Naive thymus-derived CD4-positive, alpha-beta T cell (primary cell): ENCODE results near the gene PARP3. TPM values are rescaled to one million over a fixed set of nuclear protein-coding genes. Genes with fewer than 3 reads are reported as not detected.

Experiments
- ATAC-seq: fragments of 150-1000 bp; cut with Tn5 transposase; 2 replicates; pipeline ENCODE4 v1.10.0; 2021; ENCODE audit warnings: mild to moderate bottlenecking, moderate library complexity
- CTCF ChIA-PET: fragments of 350-600 bp; sonication (Branson Sonifier 250); formaldehyde crosslinking; loops from one replicate; lab custom pipeline; 2021; ENCODE audit warnings: antibody characterized with exemption; lab: Charles Lee
- POLR2A ChIA-PET: fragments of 350-600 bp; sonication (Branson Sonifier 250); formaldehyde crosslinking; loops from one replicate; lab custom pipeline; 2021; ENCODE audit warnings: antibody characterized with exemption, inconsistent platforms; lab: Charles Lee
- DNase-seq, 9 donors: peaks; one replicate each; pipeline versions ENCODE4 v3.0.0 to v3.0.0-alpha.2; 2020 to 2022; ENCODE audit warnings: mixed read lengths in 1 of 9
- H3K27ac ChIP-seq: one replicate; pipeline ENCODE4 v1.7.0; 2013; ENCODE audit warnings: mild to moderate bottlenecking, low read depth, low read length, moderate library complexity
- H3K27me3 ChIP-seq, 2 donors: one replicate each; pipeline ENCODE4 v1.7.0; 2013; ENCODE audit warnings: low read length in 2 of 2, mild to moderate bottlenecking in 2 of 2, moderate library complexity in 2 of 2; ENCODE audit not compliant: control insufficient read depth in 2 of 2, insufficient read depth in 2 of 2
- H3K36me3 ChIP-seq, 3 experiments: 1 replicate in 2 of 3; 2 replicates in 1 of 3; pipeline ENCODE4 v1.7.0; 2013; ENCODE audit warnings: low read length in 3 of 3, mild to moderate bottlenecking in 3 of 3, moderate library complexity in 1 of 3; ENCODE audit not compliant: insufficient read depth in 3 of 3, control insufficient read depth in 2 of 3
- H3K4me1 ChIP-seq, 2 donors: one replicate each; pipeline ENCODE4 v1.7.0; 2013; ENCODE audit warnings: low read length in 2 of 2, mild to moderate bottlenecking in 2 of 2, moderate library complexity in 1 of 2; ENCODE audit not compliant: control insufficient read depth in 2 of 2, insufficient read depth in 2 of 2
- H3K4me3 ChIP-seq: 2 replicates; pipeline ENCODE4 v1.7.0; 2013; ENCODE audit warnings: mild to moderate bottlenecking, low read length
- H3K9me3 ChIP-seq, 3 experiments: 1 replicate in 2 of 3; 2 replicates in 1 of 3; pipeline ENCODE4 v1.7.0; 2013; ENCODE audit warnings: low read length in 3 of 3; ENCODE audit not compliant: control insufficient read depth in 2 of 3
- H3K27ac Mint-ChIP-seq, 9 donors: one replicate each; pipeline ENCODE4 v1.8.0; 2020 to 2022; ENCODE audit warnings: mixed read lengths in 9 of 9, mild to moderate bottlenecking in 8 of 9, moderate library complexity in 5 of 9, inconsistent platforms in 2 of 9
- H3K27me3 Mint-ChIP-seq, 5 donors: one replicate each; pipeline ENCODE4 v1.8.0; 2021 to 2022; ENCODE audit warnings: mixed read lengths in 5 of 5, mild to moderate bottlenecking in 1 of 5
- H3K36me3 Mint-ChIP-seq, 5 donors: one replicate each; pipeline ENCODE4 v1.8.0; 2020 to 2022; ENCODE audit warnings: mixed read lengths in 5 of 5, mild to moderate bottlenecking in 3 of 5, inconsistent platforms in 1 of 5
- H3K4me1 Mint-ChIP-seq, 7 donors: one replicate each; pipeline ENCODE4 v1.8.0; 2020 to 2022; ENCODE audit warnings: mixed read lengths in 7 of 7, mild to moderate bottlenecking in 3 of 7, inconsistent platforms in 1 of 7
- H3K4me3 Mint-ChIP-seq, 10 donors: one replicate each; pipeline ENCODE4 v1.8.0; 2020 to 2022; ENCODE audit warnings: mild to moderate bottlenecking in 10 of 10, mixed read lengths in 10 of 10, moderate library complexity in 6 of 10, inconsistent platforms in 2 of 10
- H3K9me3 Mint-ChIP-seq, 11 donors: one replicate each; pipeline ENCODE4 v1.8.0; 2020 to 2022; ENCODE audit warnings: mixed read lengths in 11 of 11, mild to moderate bottlenecking in 4 of 11, inconsistent platforms in 1 of 11, moderate library complexity in 1 of 11
- intact Hi-C, 2 donors: fragments of 100-400 bp; cut with micrococcal nuclease; formaldehyde crosslinking; loops; one replicate each; pipeline ENCODE4 v1.15.1; 2023
- polyA plus RNA-seq, 2 donors: library from polyadenylated mRNA; unstranded; fragments of 300-500 nt; fragmentation: Illumina TruSeq; gene quantifications; one replicate each; pipeline ENCODE4 v1.2.3, GENCODE V29; 2021
- total RNA-seq, 6 experiments: library from RNA in 5 of 6; stranded (reverse) in 5 of 6; gene quantifications; 1 replicate in 5 of 6; 2 replicates in 1 of 6; pipeline ENCODE4 v1.2.3 and lab custom pipeline; 2021 to 2026

The PARP3 gene
- total and polyA plus RNA-seq, 7 experiments from 2014 or later: 3.2 to 21.5 (median 8.1) TPM

DNA sequence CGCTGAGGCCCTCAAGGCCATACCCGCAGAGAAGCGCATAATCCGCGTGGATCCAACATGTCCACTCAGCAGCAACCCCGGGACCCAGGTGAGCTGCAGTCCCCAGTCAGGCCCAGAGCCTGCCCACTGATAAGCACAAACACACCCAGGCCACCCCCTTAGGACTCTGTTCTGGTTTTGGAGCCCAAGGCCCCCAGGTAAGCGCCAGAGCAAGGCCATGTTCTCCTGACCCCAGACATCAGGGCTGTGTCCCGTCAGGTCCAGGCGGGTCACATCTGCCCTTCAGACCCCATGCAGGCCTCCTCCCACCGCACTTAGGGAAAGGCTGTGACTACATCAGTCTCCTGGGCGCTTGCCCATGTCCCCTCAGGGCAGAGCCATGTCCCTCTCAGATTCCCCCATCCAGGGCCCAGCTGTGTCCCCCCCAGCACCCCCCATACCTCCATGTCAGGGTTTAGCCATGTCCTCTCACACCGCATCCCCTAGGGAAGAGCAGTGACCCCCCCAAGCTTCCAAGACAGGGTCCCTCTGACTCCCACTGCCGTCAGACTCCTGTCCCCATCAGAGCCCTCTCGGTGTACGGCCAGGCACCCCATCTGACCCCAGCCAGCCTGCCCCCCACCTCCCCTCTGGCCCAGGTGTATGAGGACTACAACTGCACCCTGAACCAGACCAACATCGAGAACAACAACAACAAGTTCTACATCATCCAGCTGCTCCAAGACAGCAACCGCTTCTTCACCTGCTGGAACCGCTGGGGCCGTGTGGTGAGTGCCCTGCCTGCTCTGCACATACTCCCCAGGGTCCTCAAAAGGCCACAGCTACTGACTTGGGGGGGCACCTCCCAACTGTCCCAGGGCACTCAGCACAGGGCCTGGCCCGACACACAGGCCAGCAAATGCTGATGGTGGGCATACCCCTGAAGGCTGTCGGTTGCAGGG, 1.6 kb downstream of the PARP3 start:
- H3K4me3 ChIP-seq: no peak overlapping the region
- POLR2A ChIA-PET: interaction anchor here (1.0 to 3.1 kb wide), 8 partner anchors 10 to 114 kb away, joined by 3 to 34 read pairs (median 7); partner anchors contain the start of genes ABHD14A, ABHD14B and RPL29
- H3K27me3 ChIP-seq: no peaks in the 10 kb centered on the region
- intact Hi-C loops: loop anchor here (2.0 to 5.0 kb wide), 5 partner anchors 179 to 1327 kb away; partner anchors contain the start of genes TEX264 (in 2 of the 2), MAPKAPK3 (in 1 of the 2), NISCH (in 1 of the 2) and TNNC1 (in 1 of the 2)
- Mint-ChIP-seq H3K36me3 (peaks cover 0 to 9% (median 3%) of the 10 kb centered on the region in 5 donors), H3K4me3 (peak overlapping the region in 4 of 10 donors; percentile 35 to 87 (median 57)), H3K9me3 (no peaks in the 10 kb centered on the region), H3K27me3 (no peaks in the 10 kb centered on the region), H3K4me1 (peaks cover 22 to 39% (median 31%) of the 10 kb centered on the region in 7 donors), H3K27ac (peak overlapping the region in 4 of 9 donors; percentile 33 to 92 (median 90))
- ATAC-seq (no peak), DNase-seq (peak in 1 of 9 donors; percentile 8)
- peaks cover 19 to 23% of the 10 kb centered on the region in 2 donors for H3K4me1 ChIP-seq
- H3K36me3 ChIP-seq: peaks cover 0 to 2% (median 0%) of the 10 kb centered on the region in 3 experiments
- H3K9me3 ChIP-seq: no peaks in the 10 kb centered on the region
- CTCF ChIA-PET: interaction anchor here (1.5 to 3.6 kb wide), 4 partner anchors 30 to 201 kb away, joined by 4 to 28 read pairs (median 12); partner anchors contain the start of genes ABHD14A and ABHD14B
- H3K27ac ChIP-seq: no peak overlapping the region

DNA sequence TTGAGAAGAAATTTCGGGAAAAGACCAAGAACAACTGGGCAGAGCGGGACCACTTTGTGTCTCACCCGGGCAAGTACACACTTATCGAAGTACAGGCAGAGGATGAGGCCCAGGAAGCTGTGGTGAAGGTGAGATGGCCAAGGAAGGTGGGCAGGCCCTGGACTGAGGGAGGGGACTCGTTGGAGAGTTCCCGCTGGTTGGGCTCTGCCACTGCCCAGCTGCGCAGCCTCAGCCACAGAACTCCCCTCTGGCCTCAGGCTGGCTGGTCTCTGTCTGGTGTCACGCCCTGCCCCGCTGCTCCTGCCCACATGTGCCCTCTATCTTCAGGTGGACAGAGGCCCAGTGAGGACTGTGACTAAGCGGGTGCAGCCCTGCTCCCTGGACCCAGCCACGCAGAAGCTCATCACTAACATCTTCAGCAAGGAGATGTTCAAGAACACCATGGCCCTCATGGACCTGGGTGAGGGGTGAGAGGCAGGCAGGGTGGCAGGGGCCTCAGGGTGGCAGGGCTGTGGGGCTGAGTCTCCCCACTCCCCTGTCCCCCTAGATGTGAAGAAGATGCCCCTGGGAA, 2.4 kb downstream of the PARP3 start:
- Histone ChIP-seq H3K27ac (no peak overlapping the region), H3K4me3 (no peak overlapping the region), H3K9me3 (no peaks in the 10 kb centered on the region), H3K4me1 (peaks cover 19 to 23% of the 10 kb centered on the region in 2 donors), H3K27me3 (no peaks in the 10 kb centered on the region), H3K36me3 (no peaks in the 10 kb centered on the region)
- H3K27me3 Mint-ChIP-seq: no peaks in the 10 kb centered on the region
- H3K4me3 Mint-ChIP-seq: peak overlapping the region in 1 of 10 donors; percentile 58
- intact Hi-C loops: loop anchor here (5.0 kb wide), 2 partner anchors 178 to 272 kb away; partner anchors contain the start of gene TEX264 (in 1 of the 2)
- H3K9me3 Mint-ChIP-seq: no peaks in the 10 kb centered on the region
- CTCF ChIA-PET: no interaction called here
- H3K36me3 Mint-ChIP-seq: peaks cover 0 to 6% (median 3%) of the 10 kb centered on the region in 5 donors
- peak overlapping the region in 2 of 9 donors; percentile 42 to 45 for H3K27ac Mint-ChIP-seq
- POLR2A ChIA-PET: interaction anchor here (1.4 to 1.5 kb wide), 2 partner anchors 29 to 113 kb away, joined by 3 to 9 read pairs; partner anchors contain the start of gene ABHD14B
- H3K4me1 Mint-ChIP-seq: peaks cover 17 to 34% (median 25%) of the 10 kb centered on the region in 7 donors
- DNase-seq: peak in 1 of 9 donors; percentile 9
- ATAC-seq: no peak

DNA sequence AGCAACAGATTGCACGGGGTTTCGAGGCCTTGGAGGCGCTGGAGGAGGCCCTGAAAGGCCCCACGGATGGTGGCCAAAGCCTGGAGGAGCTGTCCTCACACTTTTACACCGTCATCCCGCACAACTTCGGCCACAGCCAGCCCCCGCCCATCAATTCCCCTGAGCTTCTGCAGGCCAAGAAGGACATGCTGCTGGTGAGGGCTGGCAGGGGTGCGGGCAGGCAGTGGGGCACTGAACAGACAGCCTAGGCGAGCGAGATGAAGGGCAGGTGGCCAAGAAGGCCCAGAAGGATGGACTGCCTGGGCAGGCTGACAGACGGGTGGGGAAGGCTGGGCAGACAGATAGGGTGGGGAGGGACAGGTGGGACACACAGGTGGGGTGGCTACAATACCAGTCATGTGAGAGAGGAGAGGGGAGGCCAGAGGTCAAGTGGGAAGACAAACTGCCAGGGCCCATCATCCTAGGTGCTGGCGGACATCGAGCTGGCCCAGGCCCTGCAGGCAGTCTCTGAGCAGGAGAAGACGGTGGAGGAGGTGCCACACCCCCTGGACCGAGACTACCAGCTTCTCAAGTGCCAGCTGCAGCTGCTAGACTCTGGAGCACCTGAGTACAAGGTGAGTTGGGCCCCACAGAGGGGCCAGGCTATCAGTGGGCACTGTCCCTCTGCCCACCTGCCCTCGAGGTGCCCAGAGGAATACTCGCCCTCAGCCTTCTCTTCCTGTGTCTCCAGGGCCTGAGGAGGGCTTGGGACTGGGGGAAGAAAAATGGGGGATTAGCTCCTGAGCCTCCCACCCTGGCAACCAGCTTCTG, 3.1 kb downstream of the PARP3 start:
- Histone ChIP-seq H3K9me3 (no peaks in the 10 kb centered on the region), H3K27me3 (no peaks in the 10 kb centered on the region), H3K27ac (no peak overlapping the region), H3K4me1 (peaks cover 19 to 23% of the 10 kb centered on the region in 2 donors), H3K4me3 (no peak overlapping the region), H3K36me3 (no peaks in the 10 kb centered on the region)
- peaks cover 14 to 28% (median 18%) of the 10 kb centered on the region in 7 donors for H3K4me1 Mint-ChIP-seq
- no peaks in the 10 kb centered on the region for H3K9me3 Mint-ChIP-seq
- peak overlapping the region in 1 of 9 donors; percentile 55 for H3K27ac Mint-ChIP-seq
- POLR2A ChIA-PET: interaction anchor here (1.4 to 1.5 kb wide), 2 partner anchors 29 to 112 kb away, joined by 3 to 9 read pairs; partner anchors contain the start of gene ABHD14B
- no peak for ATAC-seq
- no peak for DNase-seq
- CTCF ChIA-PET: interaction anchor here (0.7 kb wide), 1 partner anchor 199 kb away, joined by 3 read pairs; no protein-coding TSS in a partner anchor
- no peaks in the 10 kb centered on the region for H3K27me3 Mint-ChIP-seq
- intact Hi-C loops: no loop called here
- H3K4me3 Mint-ChIP-seq: no peak overlapping the region
- peaks cover 0 to 6% (median 3%) of the 10 kb centered on the region in 5 donors for H3K36me3 Mint-ChIP-seq

DNA sequence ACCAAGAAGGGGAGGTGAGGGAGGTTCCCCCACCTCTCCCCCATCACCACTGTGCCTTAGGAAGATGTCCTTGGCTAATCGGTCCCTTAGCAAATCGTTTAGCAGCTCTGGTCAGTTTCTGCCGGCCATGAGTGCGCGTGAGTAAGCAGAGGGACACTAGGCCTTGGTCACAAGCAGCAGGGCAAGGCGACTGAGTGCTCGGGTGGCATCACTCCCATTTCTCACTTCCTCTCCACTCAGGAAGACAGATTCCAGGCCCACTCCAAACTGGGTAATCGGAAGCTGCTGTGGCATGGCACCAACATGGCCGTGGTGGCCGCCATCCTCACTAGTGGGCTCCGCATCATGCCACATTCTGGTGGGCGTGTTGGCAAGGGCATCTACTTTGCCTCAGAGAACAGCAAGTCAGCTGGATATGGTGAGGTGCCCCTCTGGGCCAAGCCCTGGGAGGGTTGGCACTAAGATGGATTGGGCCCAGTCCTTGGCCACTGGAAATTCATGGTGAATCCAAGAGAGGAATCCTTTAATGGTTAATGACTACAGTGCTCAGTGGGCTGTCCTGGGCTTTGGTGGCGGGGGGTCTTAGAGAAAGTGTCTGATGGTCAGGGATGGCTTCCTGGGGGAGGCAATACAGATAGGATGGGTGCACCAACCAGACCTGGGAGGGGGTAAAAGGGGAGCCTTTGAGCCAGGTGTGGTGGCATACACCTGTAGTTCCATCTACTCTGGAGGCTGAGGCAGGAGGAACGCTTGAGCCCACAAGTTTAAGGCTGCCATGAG, 4.0 kb downstream of the PARP3 start:
- peak in 1 of 9 donors; percentile 5 for DNase-seq
- H3K9me3 Mint-ChIP-seq: no peaks in the 10 kb centered on the region
- Histone ChIP-seq H3K36me3 (no peaks in the 10 kb centered on the region), H3K9me3 (no peaks in the 10 kb centered on the region), H3K4me3 (no peak overlapping the region), H3K4me1 (peaks cover 13 to 15% of the 10 kb centered on the region in 2 donors), H3K27ac (no peak overlapping the region), H3K27me3 (no peaks in the 10 kb centered on the region)
- peak overlapping the region in 1 of 10 donors; percentile 38 for H3K4me3 Mint-ChIP-seq
- intact Hi-C loops: no loop called here
- ChIA-PET POLR2A (interaction anchor here (1.1 kb wide), 1 partner anchor 21 kb away, joined by 3 read pairs; the partner anchor contains the start of gene PCBP4), CTCF (interaction anchor here (0.7 kb wide), 1 partner anchor 199 kb away, joined by 3 read pairs; no protein-coding TSS in a partner anchor)
- no peak for ATAC-seq
- no peak overlapping the region for H3K27ac Mint-ChIP-seq
- peaks cover 0 to under 1% (median 0%) of the 10 kb centered on the region in 5 donors for H3K27me3 Mint-ChIP-seq
- peaks cover 6 to 19% (median 9%) of the 10 kb centered on the region in 7 donors for H3K4me1 Mint-ChIP-seq
- peaks cover 0 to 6% (median 0%) of the 10 kb centered on the region in 5 donors for H3K36me3 Mint-ChIP-seq

DNA sequence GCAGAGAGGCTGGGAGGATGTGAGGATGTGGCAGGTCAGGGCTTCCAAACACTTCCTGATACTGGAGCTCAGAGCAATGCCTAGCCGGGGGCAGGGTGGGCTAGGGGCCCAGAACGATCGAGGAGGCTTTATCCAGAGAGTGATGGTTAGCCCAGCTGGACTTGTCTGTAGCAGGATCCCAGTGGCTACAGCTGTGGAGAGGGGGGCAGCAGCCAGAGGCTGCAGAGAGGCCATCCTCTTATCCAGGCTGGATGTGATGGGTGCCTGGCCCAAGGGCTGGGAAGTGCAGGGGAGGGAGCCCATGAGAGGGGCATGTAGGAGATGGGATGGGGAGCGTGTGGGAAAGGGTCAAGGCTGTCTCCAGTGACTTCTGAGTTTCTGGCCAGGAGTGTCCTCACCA, 4.6 kb downstream of the PARP3 start:
- Histone ChIP-seq H3K27me3 (no peaks in the 10 kb centered on the region), H3K27ac (no peak overlapping the region), H3K36me3 (no peaks in the 10 kb centered on the region), H3K4me3 (no peak overlapping the region), H3K4me1 (peaks cover 10 to 12% of the 10 kb centered on the region in 2 donors), H3K9me3 (no peaks in the 10 kb centered on the region)
- POLR2A ChIA-PET: interaction anchor here (1.1 kb wide), 1 partner anchor 20 kb away, joined by 3 read pairs; the partner anchor contains the start of gene PCBP4
- H3K4me3 Mint-ChIP-seq: no peak overlapping the region
- H3K4me1 Mint-ChIP-seq: peaks cover 3 to 14% (median 6%) of the 10 kb centered on the region in 7 donors
- intact Hi-C loops: no loop called here
- DNase-seq: no peak
- peaks cover 0 to 3% (median 0%) of the 10 kb centered on the region in 5 donors for H3K27me3 Mint-ChIP-seq
- H3K36me3 Mint-ChIP-seq: peaks cover 0 to 6% (median 0%) of the 10 kb centered on the region in 5 donors
- no peaks in the 10 kb centered on the region for H3K9me3 Mint-ChIP-seq
- CTCF ChIA-PET: no interaction called here
- no peak overlapping the region for H3K27ac Mint-ChIP-seq
- no peak for ATAC-seq
